ENCODE results near the gene CMTM6.

- TF ChIP-seq CTCF (IDR thresholded peaks at IDR 0.05) (no peak), POLR2A (IDR thresholded peaks at IDR 0.05) (no peak)
Measured at GRCh38 chr3:32440611-32441350, 61.9 kb downstream of the CMTM6 start.
